ENCODE data around the gene ELMOD1.

Gene ELMOD1

DNA sequence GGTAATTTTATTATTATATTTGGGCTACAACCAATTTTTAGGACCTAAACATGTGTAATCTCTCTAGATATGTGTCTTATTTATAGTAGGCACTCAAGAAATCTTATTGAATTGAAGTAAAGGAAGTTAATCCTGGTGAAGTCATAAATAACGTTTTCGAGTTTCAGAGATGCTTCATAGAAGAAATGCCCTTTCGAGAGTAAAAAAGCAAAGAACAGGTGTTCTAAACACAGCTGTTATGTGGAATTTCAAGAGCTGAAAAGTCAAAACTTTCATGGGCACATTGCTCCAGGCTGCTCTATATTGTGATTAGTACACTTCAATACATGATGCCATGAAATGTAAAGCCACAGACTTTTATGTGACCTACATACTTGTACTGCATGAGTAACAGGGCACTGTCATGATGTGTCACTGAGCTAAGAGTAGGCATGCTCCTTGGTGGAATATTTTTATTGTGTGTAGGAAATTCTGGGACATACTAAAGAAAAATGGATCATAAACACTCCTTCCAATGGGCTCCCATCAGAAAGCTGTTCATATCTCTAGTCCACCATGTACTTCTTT, 7.2 kb upstream of the ELMOD1 start:
- Histone ChIP-seq H3K27me3 (ENCODE audit: insufficient read depth, poor library complexity, severe bottlenecking) (peaks cover 8% of the 10 kb centered on the region), H3K4me3 (replicated peaks; ENCODE audit: insufficient read depth, low read length) (no peak overlapping the region), H3K27ac (replicated peaks) (no peak overlapping the region)
- DNase-seq (ENCODE audit: low read depth in 1 of 2, low spot score in 1 of 2): no peak
- TF ChIP-seq SPI1 (IDR thresholded peaks at IDR 0.05; ENCODE audit: borderline replicate concordance, low read depth) (no peak), GABPA (IDR thresholded peaks at IDR 0.05; ENCODE audit: low read depth) (no peak), POLR2AphosphoS5 (IDR thresholded peaks at IDR 0.05; ENCODE audit: low read depth) (no peak)
- TF ChIP-seq, protein P1, sequence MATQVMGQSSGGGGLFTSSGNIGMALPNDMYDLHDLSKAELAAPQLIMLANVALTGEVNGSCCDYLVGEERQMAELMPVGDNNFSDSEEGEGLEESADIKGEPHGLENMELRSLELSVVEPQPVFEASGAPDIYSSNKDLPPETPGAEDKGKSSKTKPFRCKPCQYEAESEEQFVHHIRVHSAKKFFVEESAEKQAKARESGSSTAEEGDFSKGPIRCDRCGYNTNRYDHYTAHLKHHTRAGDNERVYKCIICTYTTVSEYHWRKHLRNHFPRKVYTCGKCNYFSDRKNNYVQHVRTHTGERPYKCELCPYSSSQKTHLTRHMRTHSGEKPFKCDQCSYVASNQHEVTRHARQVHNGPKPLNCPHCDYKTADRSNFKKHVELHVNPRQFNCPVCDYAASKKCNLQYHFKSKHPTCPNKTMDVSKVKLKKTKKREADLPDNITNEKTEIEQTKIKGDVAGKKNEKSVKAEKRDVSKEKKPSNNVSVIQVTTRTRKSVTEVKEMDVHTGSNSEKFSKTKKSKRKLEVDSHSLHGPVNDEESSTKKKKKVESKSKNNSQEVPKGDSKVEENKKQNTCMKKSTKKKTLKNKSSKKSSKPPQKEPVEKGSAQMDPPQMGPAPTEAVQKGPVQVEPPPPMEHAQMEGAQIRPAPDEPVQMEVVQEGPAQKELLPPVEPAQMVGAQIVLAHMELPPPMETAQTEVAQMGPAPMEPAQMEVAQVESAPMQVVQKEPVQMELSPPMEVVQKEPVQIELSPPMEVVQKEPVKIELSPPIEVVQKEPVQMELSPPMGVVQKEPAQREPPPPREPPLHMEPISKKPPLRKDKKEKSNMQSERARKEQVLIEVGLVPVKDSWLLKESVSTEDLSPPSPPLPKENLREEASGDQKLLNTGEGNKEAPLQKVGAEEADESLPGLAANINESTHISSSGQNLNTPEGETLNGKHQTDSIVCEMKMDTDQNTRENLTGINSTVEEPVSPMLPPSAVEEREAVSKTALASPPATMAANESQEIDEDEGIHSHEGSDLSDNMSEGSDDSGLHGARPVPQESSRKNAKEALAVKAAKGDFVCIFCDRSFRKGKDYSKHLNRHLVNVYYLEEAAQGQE (IDR thresholded peaks at IDR 0.05; ENCODE audit: insufficient replicate concordance, low read depth): no peak
- TF ChIP-seq, protein P2, sequence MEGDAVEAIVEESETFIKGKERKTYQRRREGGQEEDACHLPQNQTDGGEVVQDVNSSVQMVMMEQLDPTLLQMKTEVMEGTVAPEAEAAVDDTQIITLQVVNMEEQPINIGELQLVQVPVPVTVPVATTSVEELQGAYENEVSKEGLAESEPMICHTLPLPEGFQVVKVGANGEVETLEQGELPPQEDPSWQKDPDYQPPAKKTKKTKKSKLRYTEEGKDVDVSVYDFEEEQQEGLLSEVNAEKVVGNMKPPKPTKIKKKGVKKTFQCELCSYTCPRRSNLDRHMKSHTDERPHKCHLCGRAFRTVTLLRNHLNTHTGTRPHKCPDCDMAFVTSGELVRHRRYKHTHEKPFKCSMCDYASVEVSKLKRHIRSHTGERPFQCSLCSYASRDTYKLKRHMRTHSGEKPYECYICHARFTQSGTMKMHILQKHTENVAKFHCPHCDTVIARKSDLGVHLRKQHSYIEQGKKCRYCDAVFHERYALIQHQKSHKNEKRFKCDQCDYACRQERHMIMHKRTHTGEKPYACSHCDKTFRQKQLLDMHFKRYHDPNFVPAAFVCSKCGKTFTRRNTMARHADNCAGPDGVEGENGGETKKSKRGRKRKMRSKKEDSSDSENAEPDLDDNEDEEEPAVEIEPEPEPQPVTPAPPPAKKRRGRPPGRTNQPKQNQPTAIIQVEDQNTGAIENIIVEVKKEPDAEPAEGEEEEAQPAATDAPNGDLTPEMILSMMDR (IDR thresholded peaks at IDR 0.05; ENCODE audit: insufficient read depth, low read length): no peak

DNA sequence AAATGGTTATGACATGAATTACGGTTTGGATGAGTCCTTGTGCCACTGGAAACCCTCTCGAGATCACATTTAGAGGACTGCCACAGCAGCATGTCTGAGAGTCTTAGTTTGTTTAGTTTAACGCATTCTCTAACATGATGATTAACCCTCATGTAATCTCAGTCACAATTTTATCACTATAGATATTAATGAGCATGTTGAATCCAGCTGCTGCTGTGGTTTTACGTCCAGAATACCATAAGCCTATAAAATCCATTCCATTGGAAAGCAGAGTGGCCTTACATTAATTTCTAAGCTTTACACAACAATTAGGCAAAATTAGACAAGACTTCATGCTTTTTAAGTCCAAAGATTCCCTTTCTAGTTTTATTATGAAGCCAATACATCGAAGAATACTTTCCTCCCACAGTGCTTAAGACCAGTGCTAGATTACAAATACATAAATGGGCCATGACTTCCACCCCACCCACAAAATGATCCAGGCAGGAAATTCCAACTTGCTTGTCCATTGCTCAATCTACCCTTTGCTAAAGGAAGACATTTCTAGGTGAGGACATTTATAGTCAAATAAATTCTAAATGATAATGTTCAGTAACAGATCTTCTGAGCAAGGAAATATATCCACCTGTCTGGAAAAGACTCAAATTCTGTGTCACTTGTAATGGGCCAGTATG, 3.5 kb upstream of the ELMOD1 start:
- DNase-seq (ENCODE audit: low read depth in 1 of 2, low spot score in 1 of 2): no peak
- Histone ChIP-seq H3K27me3 (ENCODE audit: insufficient read depth, poor library complexity, severe bottlenecking) (peaks cover 35% of the 10 kb centered on the region), H3K4me3 (replicated peaks; ENCODE audit: insufficient read depth, low read length) (no peak overlapping the region), H3K27ac (replicated peaks) (no peak overlapping the region)
- TF ChIP-seq GABPA (IDR thresholded peaks at IDR 0.05; ENCODE audit: low read depth) (no peak), POLR2AphosphoS5 (IDR thresholded peaks at IDR 0.05; ENCODE audit: low read depth) (no peak), SPI1 (IDR thresholded peaks at IDR 0.05; ENCODE audit: borderline replicate concordance, low read depth) (no peak)
- TF ChIP-seq, protein P2 (IDR thresholded peaks at IDR 0.05; ENCODE audit: insufficient read depth, low read length): no peak

DNA sequence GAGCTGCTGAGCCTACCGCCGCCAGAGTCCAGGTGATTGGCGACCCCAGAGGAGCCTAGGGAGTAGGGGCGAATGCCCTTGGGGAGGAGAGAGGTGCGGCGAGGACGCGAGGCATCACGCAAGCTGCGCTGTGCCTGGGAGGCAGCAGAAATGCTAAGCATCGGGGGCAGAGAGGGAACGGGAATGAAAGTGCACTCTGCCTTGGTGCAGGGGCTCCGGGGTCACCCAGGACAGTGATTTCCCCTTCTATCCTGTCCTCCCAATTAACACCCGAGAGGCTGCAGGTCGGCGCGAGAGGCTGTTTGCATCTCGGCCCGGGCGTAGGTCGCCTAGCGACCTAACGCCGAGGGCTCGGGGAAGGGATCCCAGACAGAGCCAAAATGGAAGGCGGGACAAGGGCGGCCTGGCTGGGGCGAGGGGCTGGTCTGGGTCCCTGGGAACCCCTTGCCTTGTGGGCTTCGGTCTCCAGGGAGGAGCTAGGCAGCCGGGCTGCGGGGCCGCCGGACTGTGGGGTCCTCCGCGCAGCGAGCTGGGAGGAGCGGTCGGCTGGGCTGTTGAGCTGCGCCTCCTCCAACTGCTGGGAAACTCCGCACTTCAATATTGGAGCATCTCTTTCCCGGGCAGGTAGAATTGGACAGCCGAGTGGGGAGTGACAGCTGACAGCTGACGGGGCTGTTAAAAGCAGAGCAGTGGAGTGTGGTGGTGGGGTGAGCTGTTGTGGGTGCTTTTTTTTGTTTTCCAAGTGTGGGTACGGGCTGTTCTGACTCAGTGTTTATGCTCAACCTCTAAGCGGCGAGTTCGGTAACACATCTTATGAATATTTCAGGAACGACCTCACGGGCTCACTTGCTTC, 657 bp downstream of the ELMOD1 start:
- no peak overlapping the region for H3K27ac ChIP-seq (replicated peaks)
- peak overlapping the region; percentile 45 for H3K4me3 ChIP-seq (replicated peaks; ENCODE audit: insufficient read depth, low read length)
- TF ChIP-seq SPI1 (IDR thresholded peaks at IDR 0.05; ENCODE audit: borderline replicate concordance, low read depth): no peak
- TF ChIP-seq, protein P1 (IDR thresholded peaks at IDR 0.05; ENCODE audit: insufficient replicate concordance, low read depth): no peak
- TF ChIP-seq POLR2AphosphoS5 (IDR thresholded peaks at IDR 0.05; ENCODE audit: low read depth): no peak
- no peak for TF ChIP-seq GABPA (IDR thresholded peaks at IDR 0.05; ENCODE audit: low read depth)
- TF ChIP-seq, protein P2 (IDR thresholded peaks at IDR 0.05; ENCODE audit: insufficient read depth, low read length): no peak
- no peak for DNase-seq (ENCODE audit: low read depth in 1 of 2, low spot score in 1 of 2)
- H3K27me3 ChIP-seq (ENCODE audit: insufficient read depth, poor library complexity, severe bottlenecking): peaks cover 54% of the 10 kb centered on the region
